Effector memory CD8-positive, alpha-beta T cell (primary cell): ENCODE data around the gene BST2.

Source experiments
- ATAC-seq: fragments of 150-1000 bp; cut with Tn5 transposase; replicated peaks from 2 replicates; pipeline ENCODE4 v1.10.0; 2021; ENCODE audit warnings: mild to moderate bottlenecking, moderate library complexity
- DNase-seq, 3 experiments: peaks; one replicate each; pipeline ENCODE4 v3.0.0; 2021
- H3K27ac Mint-ChIP-seq, 2 donors: one replicate each; pipeline ENCODE4 v1.8.0; 2022; ENCODE audit warnings: mild to moderate bottlenecking in 2 of 2, mixed read lengths in 2 of 2, moderate library complexity in 2 of 2
- H3K27me3 Mint-ChIP-seq, 2 donors: one replicate each; pipeline ENCODE4 v1.8.0; 2022; ENCODE audit warnings: mixed read lengths in 2 of 2
- H3K36me3 Mint-ChIP-seq: one replicate; pipeline ENCODE4 v1.8.0; 2022; ENCODE audit warnings: mild to moderate bottlenecking, moderate library complexity, mixed read lengths; ENCODE audit not compliant: insufficient read depth
- H3K4me1 Mint-ChIP-seq, 2 donors: one replicate each; pipeline ENCODE4 v1.8.0; 2022; ENCODE audit warnings: low read depth in 2 of 2, mixed read lengths in 2 of 2
- H3K4me3 Mint-ChIP-seq, 2 donors: one replicate each; pipeline ENCODE4 v1.8.0; 2022; ENCODE audit warnings: mild to moderate bottlenecking in 2 of 2, mixed read lengths in 2 of 2, moderate library complexity in 2 of 2
- H3K9me3 Mint-ChIP-seq, 2 donors: one replicate each; pipeline ENCODE4 v1.8.0; 2022; ENCODE audit warnings: mixed read lengths in 2 of 2

BST2 gene

DNA sequence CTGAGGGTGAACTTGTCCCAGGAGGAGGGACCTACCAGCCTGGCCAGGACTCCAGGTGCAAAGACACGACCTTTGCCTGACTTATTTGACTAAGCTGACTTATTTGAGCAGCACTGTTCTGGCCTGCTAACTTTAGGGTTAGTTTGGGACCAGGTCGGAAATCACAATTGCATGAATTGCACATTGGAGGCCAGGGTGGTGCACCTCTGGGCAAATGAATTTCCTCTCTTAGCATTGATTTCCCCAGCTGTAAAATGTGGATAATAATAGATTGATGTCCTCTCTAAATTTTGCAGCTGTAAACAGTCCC is 1.4 kb upstream of the BST2 start:
- peaks cover 39 to 40% of the 10 kb centered on the region in 2 donors for H3K4me1 Mint-ChIP-seq
- H3K9me3 Mint-ChIP-seq, result no peaks in the 10 kb centered on the region
- no peak for ATAC-seq
- no peaks in the 10 kb centered on the region for H3K27me3 Mint-ChIP-seq
- peak overlapping the region; percentile 82 to 88 for H3K4me3 Mint-ChIP-seq
- no peak for DNase-seq
- H3K27ac Mint-ChIP-seq, result peak overlapping the region; percentile 82 to 92
- H3K36me3 Mint-ChIP-seq, result peaks cover 28% of the 10 kb centered on the region

DNA sequence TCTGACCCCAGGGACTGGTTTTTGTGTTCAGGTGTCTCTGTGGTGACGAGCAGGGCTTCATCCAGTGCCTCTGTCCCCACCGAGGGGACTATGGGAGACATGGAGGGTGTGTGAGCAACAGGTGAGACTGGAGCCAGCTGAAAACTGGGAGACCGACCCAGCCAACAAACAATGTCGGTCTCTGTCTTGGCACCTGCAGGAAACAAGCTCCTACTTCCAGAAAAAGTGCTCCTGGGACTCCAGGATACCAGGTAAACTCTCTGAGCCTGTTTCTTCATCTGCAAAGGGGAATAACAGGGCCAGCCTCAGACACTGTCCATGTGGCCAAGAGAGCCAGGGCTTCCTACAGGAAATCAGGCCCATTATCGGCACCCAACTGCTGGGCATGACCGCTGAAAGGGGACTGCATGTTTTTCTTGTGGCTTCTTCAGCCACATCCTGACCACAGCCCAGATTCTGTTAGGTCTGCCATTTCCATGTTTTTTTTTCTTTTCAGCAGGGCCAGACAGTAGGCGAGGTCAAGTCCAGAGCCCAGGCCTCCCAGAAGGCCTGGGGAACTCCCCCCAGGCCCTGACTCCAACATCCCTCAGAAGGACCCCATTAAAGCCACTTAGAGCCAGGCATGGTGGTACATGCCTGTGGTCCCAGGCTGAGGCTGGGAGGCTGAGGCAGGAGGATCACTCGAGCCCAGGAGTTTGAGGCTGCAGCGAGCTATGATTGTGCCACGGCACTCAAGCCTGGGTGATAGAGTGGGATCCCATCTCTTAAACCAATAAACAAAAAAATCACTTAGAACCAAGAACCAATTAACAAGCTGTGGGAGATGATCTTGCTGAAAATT is 836 bp upstream of the BST2 start:
- DNase-seq (no peak), ATAC-seq (peak; percentile 4)
- peaks cover 35 to 40% of the 10 kb centered on the region in 2 donors for H3K4me1 Mint-ChIP-seq

DNA sequence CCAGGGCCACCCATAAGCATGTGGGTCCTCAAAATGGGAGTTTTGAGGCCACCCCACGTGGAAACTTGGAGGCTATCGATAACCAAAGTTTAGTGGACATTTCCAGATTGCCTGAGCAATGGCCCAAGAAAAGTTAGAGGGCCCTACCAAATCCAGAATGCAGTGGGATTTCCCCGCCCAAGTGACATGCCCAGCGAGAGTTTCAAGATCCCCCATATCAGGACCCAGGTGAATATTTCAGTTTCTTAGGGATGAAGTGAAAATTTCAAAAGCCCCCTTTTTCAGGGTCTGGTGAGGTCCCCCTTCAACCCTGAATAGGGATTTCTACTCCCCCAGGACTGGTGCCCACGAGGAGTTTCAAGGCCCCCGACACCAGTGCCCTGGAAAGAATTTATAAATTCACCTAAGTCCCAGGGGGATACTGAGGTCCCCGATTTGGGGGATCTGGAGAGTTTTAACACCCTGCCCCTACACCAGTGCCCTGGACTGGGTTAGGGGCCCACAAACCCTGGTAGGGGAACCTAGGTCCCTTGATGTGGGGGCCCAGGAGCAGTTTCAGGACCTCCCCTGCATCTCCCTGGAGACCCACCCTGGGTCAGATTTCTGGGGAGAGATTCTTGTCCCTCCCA is 695 bp downstream of the BST2 start:
- Mint-ChIP-seq H3K36me3 (peaks cover 28% of the 10 kb centered on the region), H3K4me3 (peak overlapping the region; percentile 82 to 88), H3K4me1 (peaks cover 35 to 40% of the 10 kb centered on the region in 2 donors), H3K27me3 (no peaks in the 10 kb centered on the region), H3K27ac (peak overlapping the region; percentile 82 to 92), H3K9me3 (no peaks in the 10 kb centered on the region)
- DNase-seq (no peak), ATAC-seq (no peak)

More for the DNA sequence above, 836 bp upstream of the BST2 start:
- Mint-ChIP-seq H3K36me3 (peaks cover 32% of the 10 kb centered on the region), H3K27me3 (no peaks in the 10 kb centered on the region), H3K4me3 (peak overlapping the region; percentile 82 to 88), H3K27ac (peak overlapping the region; percentile 82 to 92), H3K9me3 (no peaks in the 10 kb centered on the region)

DNA sequence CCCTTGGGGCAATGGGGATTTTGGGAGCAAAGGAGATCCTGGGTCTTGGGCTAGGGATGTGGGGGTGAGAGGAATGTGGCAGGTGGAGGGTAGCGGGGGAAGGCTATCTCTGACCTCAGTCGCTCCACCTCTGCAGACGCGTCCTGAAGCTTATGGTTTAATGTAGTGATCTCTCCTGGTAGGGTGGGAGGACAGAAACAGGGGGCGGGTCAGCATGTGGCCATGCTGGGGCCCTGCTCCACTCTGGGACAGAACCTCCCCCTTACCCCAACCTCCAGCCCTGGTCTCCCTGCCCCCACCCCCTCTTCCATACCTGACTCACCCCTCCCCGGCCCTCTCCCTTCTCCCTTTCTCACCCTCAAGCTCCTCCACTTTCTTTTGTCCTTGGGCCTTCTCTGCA is 1.4 kb downstream of the BST2 start:
- no peaks in the 10 kb centered on the region for H3K9me3 Mint-ChIP-seq

DNA sequence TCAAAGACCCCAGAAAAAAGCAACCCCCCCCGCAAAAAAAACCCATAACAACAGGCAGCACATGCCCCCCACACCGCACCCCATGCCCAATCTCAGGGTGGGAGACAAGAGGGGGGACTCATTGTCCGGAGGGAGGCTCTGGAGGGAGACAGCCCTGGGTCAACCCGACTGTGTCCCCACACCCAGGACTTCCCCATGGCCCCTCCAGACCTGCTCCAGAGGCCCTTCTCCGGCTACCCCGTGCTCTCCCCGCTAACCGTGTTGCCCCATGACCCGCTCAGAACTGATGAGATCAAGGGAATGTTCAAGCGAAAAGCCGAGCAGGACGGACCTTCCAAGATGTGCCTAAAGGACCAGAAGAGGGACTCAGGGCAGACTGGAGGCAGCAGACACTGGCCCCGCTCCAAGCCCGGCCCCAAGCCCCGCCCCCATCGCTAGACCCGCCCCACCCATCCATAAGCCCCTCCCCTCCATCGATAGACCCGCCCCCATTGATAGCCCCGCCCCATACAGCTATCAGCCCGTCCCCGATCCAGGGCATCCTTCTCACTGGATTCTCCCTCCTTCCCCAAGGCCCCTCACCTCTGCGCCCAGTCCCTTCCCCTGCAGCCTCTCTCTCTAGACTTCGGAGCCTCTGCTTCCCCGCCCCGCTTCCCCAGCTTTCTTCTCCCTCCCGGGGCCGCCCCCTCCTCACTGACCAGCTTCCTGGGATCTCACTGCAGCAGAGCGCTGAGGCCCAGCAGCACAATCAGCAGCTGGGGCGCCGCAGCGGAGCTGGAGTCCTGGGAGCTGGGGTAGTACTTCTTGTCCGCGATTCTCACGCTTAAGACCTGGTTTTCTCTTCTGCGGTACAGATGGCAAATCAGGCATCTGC is 2.2 kb downstream of the BST2 start:
- peaks cover 31% of the 10 kb centered on the region for H3K36me3 Mint-ChIP-seq

More for the DNA sequence above, 1.4 kb downstream of the BST2 start:
- no peaks in the 10 kb centered on the region for H3K27me3 Mint-ChIP-seq
- ATAC-seq, result no peak
- H3K4me1 Mint-ChIP-seq, result peaks cover 35 to 40% of the 10 kb centered on the region in 2 donors
- no peak for DNase-seq
- peak overlapping the region; percentile 82 to 92 for H3K27ac Mint-ChIP-seq
- peak overlapping the region; percentile 82 to 88 for H3K4me3 Mint-ChIP-seq
- H3K36me3 Mint-ChIP-seq, result peaks cover 24% of the 10 kb centered on the region

DNA sequence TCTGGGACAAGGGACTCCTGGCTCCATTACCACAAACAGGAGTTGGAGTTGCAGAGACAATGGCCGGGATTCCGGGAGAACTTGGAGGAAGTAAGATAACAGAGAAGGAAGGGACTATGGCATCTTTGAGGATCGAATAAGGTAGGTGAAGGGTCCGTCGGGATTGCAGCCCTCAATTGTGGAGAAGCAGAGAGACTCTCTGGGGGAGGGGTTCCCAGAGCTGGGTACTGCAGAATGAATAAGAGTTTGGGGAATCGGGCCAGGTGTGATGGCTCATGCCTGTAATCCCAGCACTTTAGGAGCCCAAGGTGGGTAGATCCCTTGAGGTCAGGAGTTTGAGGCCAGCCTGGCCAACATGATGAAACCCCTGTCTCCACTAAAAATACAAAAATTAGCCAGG is 3.8 kb downstream of the BST2 start:
- H3K27me3 Mint-ChIP-seq, result no peaks in the 10 kb centered on the region
- peaks cover 34% of the 10 kb centered on the region for H3K36me3 Mint-ChIP-seq
- no peak overlapping the region for H3K4me3 Mint-ChIP-seq
- DNase-seq, result no peak
- H3K27ac Mint-ChIP-seq, result no peak overlapping the region
- ATAC-seq, result no peak
- H3K4me1 Mint-ChIP-seq, result peaks cover 23 to 28% of the 10 kb centered on the region in 2 donors
- no peaks in the 10 kb centered on the region for H3K9me3 Mint-ChIP-seq

More for the DNA sequence above, 2.2 kb downstream of the BST2 start:
- no peaks in the 10 kb centered on the region for H3K27me3 Mint-ChIP-seq
- peaks cover 35 to 40% of the 10 kb centered on the region in 2 donors for H3K4me1 Mint-ChIP-seq
- H3K4me3 Mint-ChIP-seq, result peak overlapping the region; percentile 82 to 88
- H3K9me3 Mint-ChIP-seq, result no peaks in the 10 kb centered on the region
- peak in 1 of 3 experiments; percentile 16 for DNase-seq
- ATAC-seq, result no peak
- H3K27ac Mint-ChIP-seq, result peak overlapping the region; percentile 82 to 92

DNA sequence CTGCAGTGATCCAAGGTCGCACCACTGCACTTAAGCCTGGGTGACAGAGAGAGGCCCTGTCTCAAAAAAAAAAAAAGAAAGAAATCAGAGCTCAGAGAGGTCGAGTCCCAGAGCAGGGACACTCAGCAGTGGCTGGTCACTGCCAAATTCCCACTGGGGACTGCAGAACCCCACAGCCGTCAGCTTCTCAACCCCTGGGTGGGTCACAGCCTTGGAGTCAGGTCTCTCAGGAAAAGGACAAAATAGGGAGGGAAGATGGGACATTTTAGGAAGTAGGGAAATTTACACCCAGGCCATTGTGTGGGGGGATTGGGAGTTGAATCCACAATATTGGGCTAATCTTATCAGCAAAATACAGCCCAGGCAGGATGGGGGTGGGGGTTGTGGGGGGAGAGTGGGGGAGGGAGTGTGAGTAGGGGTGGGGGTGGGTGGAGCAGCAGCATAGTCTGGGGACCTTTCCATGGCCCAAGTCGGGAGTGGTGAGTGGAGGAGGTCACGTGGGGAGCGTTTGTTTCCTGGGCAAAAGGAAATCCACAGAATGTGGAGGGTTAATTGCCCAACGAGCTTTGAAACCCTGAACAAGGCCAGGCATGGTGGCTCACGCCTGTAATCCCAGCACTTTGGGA is 6.4 kb downstream of the BST2 start:
- ATAC-seq (no peak), DNase-seq (no peak)
- Mint-ChIP-seq H3K27ac (peak overlapping the region in 1 of 2 donors; percentile 62), H3K9me3 (no peaks in the 10 kb centered on the region), H3K4me3 (no peak overlapping the region), H3K4me1 (peaks cover 9 to 18% of the 10 kb centered on the region in 2 donors), H3K27me3 (no peaks in the 10 kb centered on the region), H3K36me3 (peaks cover 34% of the 10 kb centered on the region)

DNA sequence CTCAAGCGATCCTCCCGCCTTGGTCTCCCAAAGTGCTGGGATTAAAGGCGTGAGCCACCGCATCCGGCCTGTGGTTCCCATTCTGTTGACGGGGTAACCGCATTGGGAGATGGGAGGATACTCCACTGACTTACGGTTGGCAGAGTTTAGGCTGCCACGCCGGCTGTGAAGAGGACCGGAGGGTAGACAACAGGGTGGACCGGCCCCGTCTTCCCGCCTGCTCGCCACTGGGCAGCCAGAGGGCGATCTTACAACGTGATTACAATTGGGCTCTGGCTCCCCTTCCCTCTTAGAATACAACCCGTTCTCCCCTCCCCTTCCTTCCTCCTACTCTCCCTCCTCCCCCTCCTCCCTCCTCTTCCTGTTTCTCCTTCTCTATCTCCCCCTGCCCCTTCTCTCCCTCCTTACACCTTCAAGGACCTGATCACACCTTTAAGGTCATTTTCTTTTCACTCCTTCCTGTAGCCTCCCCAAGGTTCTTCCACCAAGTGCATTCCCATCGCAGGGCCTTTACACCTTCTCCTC is 10.5 kb downstream of the BST2 start:
- ATAC-seq (no peak), DNase-seq (peak in 2 of 3 experiments; percentile 41 to 52)
- peaks cover 19 to 20% of the 10 kb centered on the region in 2 donors for H3K4me1 Mint-ChIP-seq
- H3K27ac Mint-ChIP-seq, result peak overlapping the region in 1 of 2 donors; percentile 75
- no peaks in the 10 kb centered on the region for H3K27me3 Mint-ChIP-seq
- peak overlapping the region in 1 of 2 donors; percentile 46 for H3K4me3 Mint-ChIP-seq
- H3K36me3 Mint-ChIP-seq, result peaks cover 11% of the 10 kb centered on the region
- no peaks in the 10 kb centered on the region for H3K9me3 Mint-ChIP-seq

DNA sequence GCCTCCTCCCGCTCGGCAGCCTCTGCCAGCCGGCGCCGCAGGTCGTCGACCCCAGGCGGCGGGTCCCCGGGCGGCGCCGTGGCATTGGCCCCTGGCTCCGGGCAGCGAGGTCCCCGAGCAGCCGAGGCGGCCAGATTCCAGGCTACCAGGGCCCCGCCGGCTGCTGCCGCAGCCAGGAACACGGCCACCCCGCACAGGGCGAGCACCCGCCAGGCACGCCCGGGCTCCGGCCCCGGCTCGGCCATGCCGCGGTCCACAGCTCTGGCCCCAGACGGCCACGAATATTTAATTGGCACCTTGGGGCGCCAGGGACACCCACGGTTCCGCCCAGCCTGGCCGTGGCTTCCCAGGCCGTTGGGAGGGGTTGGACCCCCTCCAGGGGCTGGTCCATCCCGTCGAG is 11.5 kb downstream of the BST2 start, which contains the start of gene CCDC194:
Gene CCDC194, minus strand, starts transcription at position 283 of the 400 bp plus-strand sequence. Its CDS starts 38 bp downstream, at position 245.
- ATAC-seq, result no peak
- Mint-ChIP-seq H3K4me1 (peaks cover 19 to 20% of the 10 kb centered on the region in 2 donors), H3K27ac (peak within 1 kb of the TSS in 1 of 2 donors; percentile 75), H3K36me3 (peaks cover 10% of the 10 kb centered on the region), H3K27me3 (no peaks in the 10 kb centered on the region), H3K4me3 (peak within 1 kb of the TSS in 1 of 2 donors; percentile 23), H3K9me3 (no peaks in the 10 kb centered on the region)
- DNase-seq, result no peak

DNA sequence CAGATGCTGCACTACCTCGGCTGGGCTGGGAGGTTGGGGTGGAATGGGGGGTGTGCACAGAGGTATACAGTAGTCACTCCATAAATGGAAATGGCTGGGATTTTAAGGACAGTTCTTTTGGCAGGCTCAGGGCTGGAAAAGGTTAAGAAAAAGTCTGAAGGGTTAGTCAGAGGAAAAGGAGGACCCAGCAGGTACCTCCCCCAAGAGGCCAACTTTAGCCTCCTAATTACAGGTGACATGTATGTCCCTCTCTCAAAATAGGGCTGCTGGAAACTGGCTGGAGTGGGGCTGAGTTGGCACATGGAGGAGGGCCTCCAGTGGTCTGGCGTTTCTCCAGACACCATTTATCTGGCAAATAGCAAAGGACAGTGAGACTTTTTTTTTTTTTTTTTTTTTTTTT is 12.4 kb downstream of the BST2 start:
- Mint-ChIP-seq H3K27ac (no peak overlapping the region), H3K4me1 (peaks cover 19 to 20% of the 10 kb centered on the region in 2 donors), H3K27me3 (no peaks in the 10 kb centered on the region), H3K9me3 (no peaks in the 10 kb centered on the region), H3K4me3 (peak overlapping the region in 1 of 2 donors; percentile 23), H3K36me3 (peaks cover 3% of the 10 kb centered on the region)
- DNase-seq (no peak), ATAC-seq (no peak)

DNA sequence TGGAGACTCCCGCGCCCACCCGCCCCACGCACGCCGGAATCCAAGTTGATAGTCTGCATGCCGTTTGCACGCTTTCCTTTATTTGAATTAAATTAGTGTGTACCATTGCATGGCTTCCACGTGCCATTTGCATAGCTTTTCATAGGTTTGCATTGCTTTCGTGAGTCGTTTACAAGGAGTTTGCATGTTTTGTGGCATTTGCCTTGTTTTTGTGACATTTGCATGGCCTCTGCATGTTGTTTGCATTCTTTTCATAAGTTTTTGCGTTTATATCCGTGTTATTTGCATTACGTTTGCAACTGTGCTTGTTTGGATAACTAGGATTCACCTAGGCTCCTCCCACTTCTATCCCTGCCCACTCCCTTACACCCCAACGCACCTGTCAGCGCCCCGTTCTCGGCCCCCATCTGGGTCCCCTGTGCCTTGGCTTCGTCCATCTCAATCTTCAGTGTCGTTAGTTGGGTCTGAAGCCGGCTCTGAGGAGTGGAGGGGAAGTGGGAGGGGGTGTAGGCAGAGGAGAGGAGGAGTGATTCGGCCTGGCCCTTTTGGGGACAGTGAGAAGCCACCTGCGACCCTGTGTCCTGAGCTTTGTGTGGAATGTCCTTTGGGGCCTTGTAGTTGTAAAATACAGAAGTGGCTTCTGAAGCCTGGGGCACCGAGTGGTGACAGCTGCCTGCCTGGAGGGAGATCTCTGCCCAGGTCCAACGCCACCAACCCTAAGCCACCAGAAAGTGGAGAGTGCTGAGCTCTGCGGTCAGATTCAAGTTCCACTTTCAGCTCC is 13.9 kb downstream of the BST2 start:
- DNase-seq (no peak), ATAC-seq (no peak)
- H3K4me1 Mint-ChIP-seq, result peaks cover 19 to 20% of the 10 kb centered on the region in 2 donors
- H3K4me3 Mint-ChIP-seq, result peak overlapping the region; percentile 84 to 91
- H3K27me3 Mint-ChIP-seq, result no peaks in the 10 kb centered on the region
- peaks cover 4% of the 10 kb centered on the region for H3K36me3 Mint-ChIP-seq
- H3K27ac Mint-ChIP-seq, result no peak overlapping the region
- H3K9me3 Mint-ChIP-seq, result no peaks in the 10 kb centered on the region
